GM23338 (cell line): Measurements from ENCODE around the gene SENP6. TPM values are rescaled to one million over a fixed set of nuclear protein-coding genes. Genes with fewer than 3 reads are reported as not detected.

Source experiments
- ATAC-seq: fragments of 200-7000 bp; cut with Tn5 transposase; 3 replicates; pipeline ENCODE4 v1.9.1; 2020
- DNase-seq: peaks from one replicate; pipeline ENCODE4 v3.0.0-alpha.2; 2015; ENCODE audit warnings: low spot score
- H2AFZ ChIP-seq: fragments of 200-600 bp; sonication (generic); 2 replicates; pipeline ENCODE4 v1.8.0; 2016; ENCODE audit warnings: antibody characterized with exemption, mild to moderate bottlenecking, moderate library complexity
- H3F3A ChIP-seq: fragments of 200-600 bp; sonication (generic); replicated peaks from 2 replicates; pipeline ENCODE4 v1.8.0; 2017; ENCODE audit warnings: antibody characterized with exemption, mixed run types, low read depth
- H3K27ac ChIP-seq: fragments of 200-600 bp; sonication (generic); 2 replicates; pipeline ENCODE4 v1.6.1; 2016; ENCODE audit warnings: low read depth
- H3K27me3 ChIP-seq: fragments of 200-600 bp; sonication (generic); 2 replicates; pipeline ENCODE4 v1.8.0; 2016; ENCODE audit warnings: mild to moderate bottlenecking, mixed run types, moderate library complexity; ENCODE audit not compliant: insufficient read depth
- H3K36me3 ChIP-seq: fragments of 200-600 bp; sonication (generic); 2 replicates; pipeline ENCODE4 v1.8.0; 2016; ENCODE audit warnings: mild to moderate bottlenecking; ENCODE audit not compliant: insufficient read depth
- H3K4me1 ChIP-seq: fragments of 200-600 bp; sonication (generic); 2 replicates; pipeline ENCODE4 v1.8.0; 2016; ENCODE audit warnings: mild to moderate bottlenecking, moderate library complexity; ENCODE audit not compliant: insufficient read depth
- H3K4me2 ChIP-seq: fragments of 200-600 bp; sonication (generic); 2 replicates; pipeline ENCODE4 v1.7.1; 2017; ENCODE audit warnings: mixed run types
- H3K4me3 ChIP-seq: fragments of 200-600 bp; sonication (generic); 2 replicates; pipeline ENCODE4 v1.6.1; 2016; ENCODE audit warnings: mixed run types
- H3K79me2 ChIP-seq: fragments of 200-600 bp; sonication (generic); replicated peaks from 2 replicates; pipeline ENCODE4 v1.8.0; 2017; ENCODE audit warnings: mild to moderate bottlenecking; ENCODE audit not compliant: insufficient read depth
- H3K9me2 ChIP-seq: fragments of 200-600 bp; sonication (generic); 2 replicates; pipeline ENCODE4 v1.8.0; 2017; ENCODE audit not compliant: insufficient read depth
- H4K20me1 ChIP-seq: fragments of 200-600 bp; sonication (generic); replicated peaks from 2 replicates; pipeline ENCODE4 v1.8.0; 2017; ENCODE audit warnings: mild to moderate bottlenecking; ENCODE audit not compliant: insufficient read depth
- H3K27ac Mint-ChIP-seq: 2 replicates; pipeline ENCODE4 v1.8.0; 2020; ENCODE audit warnings: inconsistent platforms, mild to moderate bottlenecking, moderate library complexity, mixed read lengths
- H3K27me3 Mint-ChIP-seq: 3 replicates; pipeline ENCODE4 v1.8.0; 2022; ENCODE audit warnings: low read depth, mild to moderate bottlenecking, moderate library complexity, mixed read lengths, inconsistent platforms; ENCODE audit not compliant: insufficient read depth, poor library complexity
- H3K36me3 Mint-ChIP-seq: 3 replicates; pipeline ENCODE4 v1.8.0; 2021; ENCODE audit warnings: low read depth, mild to moderate bottlenecking, inconsistent platforms, moderate library complexity, mixed read lengths
- H3K4me1 Mint-ChIP-seq: 3 replicates; pipeline ENCODE4 v1.8.0; 2020; ENCODE audit warnings: mild to moderate bottlenecking, inconsistent platforms, mixed read lengths
- H3K4me3 Mint-ChIP-seq: 3 replicates; pipeline ENCODE4 v1.8.0; 2021; ENCODE audit warnings: moderate library complexity, mild to moderate bottlenecking, inconsistent platforms, mixed read lengths
- H3K9me3 Mint-ChIP-seq: 3 replicates; pipeline ENCODE4 v1.8.0; 2020; ENCODE audit warnings: moderate library complexity, mild to moderate bottlenecking, inconsistent platforms, mixed read lengths
- CREB1 ChIP-seq: fragments of 250-450 bp; sonication (Bioruptor Pico); IDR thresholded peaks from 2 replicates; pipeline ENCODE4 v1.5.0; 2020; ENCODE audit warnings: low read depth, mild to moderate bottlenecking, moderate library complexity
- EZH2phosphoT487 ChIP-seq: fragments of 200-600 bp; sonication (generic); IDR thresholded peaks from one replicate; pipeline ENCODE4 v1.8.1; 2018; ENCODE audit warnings: antibody characterized with exemption; ENCODE audit not compliant: unreplicated experiment
- JUNB ChIP-seq: IDR thresholded peaks from one replicate; pipeline ENCODE4 v1.6.1; 2016; ENCODE audit warnings: antibody characterized with exemption; ENCODE audit not compliant: unreplicated experiment
- STAT1 ChIP-seq: IDR thresholded peaks from one replicate; pipeline ENCODE4 v1.6.1; 2016; ENCODE audit warnings: antibody characterized with exemption; ENCODE audit not compliant: unreplicated experiment
- ZNF331 ChIP-seq: fragments of 250-450 bp; sonication (Bioruptor Pico); IDR thresholded peaks from 2 replicates; pipeline ENCODE4 v1.5.0; 2020; ENCODE audit warnings: low read depth, mild to moderate bottlenecking, moderate library complexity
- polyA plus RNA-seq: library from polyadenylated mRNA; unstranded; fragments of >200 nt; fragmentation: Nextera tagmentation; extraction: Ambion mirVana; gene quantifications from 2 replicates; pipeline ENCODE4 v1.2.1, GENCODE V29; 2016
- total RNA-seq: library from RNA; depleted of rRNA; stranded (reverse); fragments of >200 nt; shearing (Covaris generic); gene quantifications from 2 replicates; pipeline ENCODE4 v1.2.3, GENCODE V29; 2014
- TF ChIP-seq, protein P1 (sequence below): IDR thresholded peaks from one replicate; pipeline ENCODE4 v1.6.1; 2018; ENCODE audit warnings: antibody characterized with exemption; ENCODE audit not compliant: unreplicated experiment
- TF ChIP-seq, protein P2 (sequence below), 2 experiments: fragments of 200-600 bp in 1 of 2; sonication (generic) in 1 of 2; conservative IDR thresholded peaks; 2 replicates each; pipeline versions ENCODE4 v1.5.1 to v1.6.1; 2016 to 2017; ENCODE audit warnings: antibody characterized with exemption in 2 of 2, low read depth in 2 of 2, mild to moderate bottlenecking in 2 of 2, moderate library complexity in 1 of 2
- TF ChIP-seq, protein P3 (sequence below): fragments of 250-450 bp; sonication (Bioruptor Pico); IDR thresholded peaks from 2 replicates; pipeline ENCODE4 v1.5.0; 2020; ENCODE audit warnings: mild to moderate bottlenecking, moderate library complexity

Gene SENP6
- total and polyA plus RNA-seq, 2 experiments from 2014 or later, result 66.6 to 114 TPM

DNA sequence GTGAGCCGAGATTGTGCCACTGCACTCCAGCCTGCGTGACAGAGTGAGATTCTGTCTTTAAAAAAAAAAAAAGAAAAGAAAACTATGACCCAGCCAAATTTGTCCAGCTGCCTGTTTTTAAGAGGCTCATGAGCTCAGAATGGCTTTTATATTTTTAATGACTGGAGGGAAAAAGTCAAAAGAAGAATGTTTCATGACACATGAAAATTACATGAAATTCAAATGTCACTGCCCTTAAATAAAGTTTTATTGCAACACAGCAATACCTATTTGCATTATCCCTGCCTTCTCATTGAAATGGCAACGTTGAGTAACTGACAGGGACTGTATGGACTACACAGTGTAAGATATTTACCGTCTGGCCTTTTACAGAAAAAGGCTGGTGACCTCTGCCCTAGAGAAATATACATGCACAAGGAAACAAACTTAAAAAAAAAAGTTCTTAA, 11.4 kb downstream of the SENP6 start:
- Mint-ChIP-seq H3K4me1 (peaks cover 34% of the 10 kb centered on the region), H3K36me3 (peaks cover 12% of the 10 kb centered on the region), H3K9me3 (peaks cover 10% of the 10 kb centered on the region; the same call in 2 of the 3 replicates)

More for the DNA sequence above, 11.4 kb downstream of the SENP6 start:
- no peaks in the 10 kb centered on the region for H3K36me3 ChIP-seq
- peaks cover 100% of the 10 kb centered on the region for H3K79me2 ChIP-seq
- H3F3A ChIP-seq, result no peaks in the 10 kb centered on the region
- peaks cover 39% of the 10 kb centered on the region for H3K4me1 ChIP-seq
- H3K27me3 ChIP-seq, result no peaks in the 10 kb centered on the region
- ATAC-seq (no peak), DNase-seq (no peak)
- Mint-ChIP-seq H3K27ac (no peak overlapping the region), H3K4me3 (no peak overlapping the region), H3K27me3 (peaks cover 6% of the 10 kb centered on the region)
- H4K20me1 ChIP-seq, result peaks cover 52% of the 10 kb centered on the region
- H3K27ac ChIP-seq, result no peak overlapping the region
- H3K4me2 ChIP-seq, result no peak overlapping the region
- TF ChIP-seq, protein P1, sequence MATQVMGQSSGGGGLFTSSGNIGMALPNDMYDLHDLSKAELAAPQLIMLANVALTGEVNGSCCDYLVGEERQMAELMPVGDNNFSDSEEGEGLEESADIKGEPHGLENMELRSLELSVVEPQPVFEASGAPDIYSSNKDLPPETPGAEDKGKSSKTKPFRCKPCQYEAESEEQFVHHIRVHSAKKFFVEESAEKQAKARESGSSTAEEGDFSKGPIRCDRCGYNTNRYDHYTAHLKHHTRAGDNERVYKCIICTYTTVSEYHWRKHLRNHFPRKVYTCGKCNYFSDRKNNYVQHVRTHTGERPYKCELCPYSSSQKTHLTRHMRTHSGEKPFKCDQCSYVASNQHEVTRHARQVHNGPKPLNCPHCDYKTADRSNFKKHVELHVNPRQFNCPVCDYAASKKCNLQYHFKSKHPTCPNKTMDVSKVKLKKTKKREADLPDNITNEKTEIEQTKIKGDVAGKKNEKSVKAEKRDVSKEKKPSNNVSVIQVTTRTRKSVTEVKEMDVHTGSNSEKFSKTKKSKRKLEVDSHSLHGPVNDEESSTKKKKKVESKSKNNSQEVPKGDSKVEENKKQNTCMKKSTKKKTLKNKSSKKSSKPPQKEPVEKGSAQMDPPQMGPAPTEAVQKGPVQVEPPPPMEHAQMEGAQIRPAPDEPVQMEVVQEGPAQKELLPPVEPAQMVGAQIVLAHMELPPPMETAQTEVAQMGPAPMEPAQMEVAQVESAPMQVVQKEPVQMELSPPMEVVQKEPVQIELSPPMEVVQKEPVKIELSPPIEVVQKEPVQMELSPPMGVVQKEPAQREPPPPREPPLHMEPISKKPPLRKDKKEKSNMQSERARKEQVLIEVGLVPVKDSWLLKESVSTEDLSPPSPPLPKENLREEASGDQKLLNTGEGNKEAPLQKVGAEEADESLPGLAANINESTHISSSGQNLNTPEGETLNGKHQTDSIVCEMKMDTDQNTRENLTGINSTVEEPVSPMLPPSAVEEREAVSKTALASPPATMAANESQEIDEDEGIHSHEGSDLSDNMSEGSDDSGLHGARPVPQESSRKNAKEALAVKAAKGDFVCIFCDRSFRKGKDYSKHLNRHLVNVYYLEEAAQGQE, result no peak
- TF ChIP-seq EZH2phosphoT487 (no peak), ZNF331 (CRISPR knock-in tag) (no peak), CREB1 (CRISPR knock-in tag) (no peak), STAT1 (no peak), JUNB (no peak)
- TF ChIP-seq, protein P2, sequence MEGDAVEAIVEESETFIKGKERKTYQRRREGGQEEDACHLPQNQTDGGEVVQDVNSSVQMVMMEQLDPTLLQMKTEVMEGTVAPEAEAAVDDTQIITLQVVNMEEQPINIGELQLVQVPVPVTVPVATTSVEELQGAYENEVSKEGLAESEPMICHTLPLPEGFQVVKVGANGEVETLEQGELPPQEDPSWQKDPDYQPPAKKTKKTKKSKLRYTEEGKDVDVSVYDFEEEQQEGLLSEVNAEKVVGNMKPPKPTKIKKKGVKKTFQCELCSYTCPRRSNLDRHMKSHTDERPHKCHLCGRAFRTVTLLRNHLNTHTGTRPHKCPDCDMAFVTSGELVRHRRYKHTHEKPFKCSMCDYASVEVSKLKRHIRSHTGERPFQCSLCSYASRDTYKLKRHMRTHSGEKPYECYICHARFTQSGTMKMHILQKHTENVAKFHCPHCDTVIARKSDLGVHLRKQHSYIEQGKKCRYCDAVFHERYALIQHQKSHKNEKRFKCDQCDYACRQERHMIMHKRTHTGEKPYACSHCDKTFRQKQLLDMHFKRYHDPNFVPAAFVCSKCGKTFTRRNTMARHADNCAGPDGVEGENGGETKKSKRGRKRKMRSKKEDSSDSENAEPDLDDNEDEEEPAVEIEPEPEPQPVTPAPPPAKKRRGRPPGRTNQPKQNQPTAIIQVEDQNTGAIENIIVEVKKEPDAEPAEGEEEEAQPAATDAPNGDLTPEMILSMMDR (conservative IDR thresholded peaks at IDR 0.05; ENCODE audit: low read depth in 2 of 2), result no peak
- TF ChIP-seq, protein P3, sequence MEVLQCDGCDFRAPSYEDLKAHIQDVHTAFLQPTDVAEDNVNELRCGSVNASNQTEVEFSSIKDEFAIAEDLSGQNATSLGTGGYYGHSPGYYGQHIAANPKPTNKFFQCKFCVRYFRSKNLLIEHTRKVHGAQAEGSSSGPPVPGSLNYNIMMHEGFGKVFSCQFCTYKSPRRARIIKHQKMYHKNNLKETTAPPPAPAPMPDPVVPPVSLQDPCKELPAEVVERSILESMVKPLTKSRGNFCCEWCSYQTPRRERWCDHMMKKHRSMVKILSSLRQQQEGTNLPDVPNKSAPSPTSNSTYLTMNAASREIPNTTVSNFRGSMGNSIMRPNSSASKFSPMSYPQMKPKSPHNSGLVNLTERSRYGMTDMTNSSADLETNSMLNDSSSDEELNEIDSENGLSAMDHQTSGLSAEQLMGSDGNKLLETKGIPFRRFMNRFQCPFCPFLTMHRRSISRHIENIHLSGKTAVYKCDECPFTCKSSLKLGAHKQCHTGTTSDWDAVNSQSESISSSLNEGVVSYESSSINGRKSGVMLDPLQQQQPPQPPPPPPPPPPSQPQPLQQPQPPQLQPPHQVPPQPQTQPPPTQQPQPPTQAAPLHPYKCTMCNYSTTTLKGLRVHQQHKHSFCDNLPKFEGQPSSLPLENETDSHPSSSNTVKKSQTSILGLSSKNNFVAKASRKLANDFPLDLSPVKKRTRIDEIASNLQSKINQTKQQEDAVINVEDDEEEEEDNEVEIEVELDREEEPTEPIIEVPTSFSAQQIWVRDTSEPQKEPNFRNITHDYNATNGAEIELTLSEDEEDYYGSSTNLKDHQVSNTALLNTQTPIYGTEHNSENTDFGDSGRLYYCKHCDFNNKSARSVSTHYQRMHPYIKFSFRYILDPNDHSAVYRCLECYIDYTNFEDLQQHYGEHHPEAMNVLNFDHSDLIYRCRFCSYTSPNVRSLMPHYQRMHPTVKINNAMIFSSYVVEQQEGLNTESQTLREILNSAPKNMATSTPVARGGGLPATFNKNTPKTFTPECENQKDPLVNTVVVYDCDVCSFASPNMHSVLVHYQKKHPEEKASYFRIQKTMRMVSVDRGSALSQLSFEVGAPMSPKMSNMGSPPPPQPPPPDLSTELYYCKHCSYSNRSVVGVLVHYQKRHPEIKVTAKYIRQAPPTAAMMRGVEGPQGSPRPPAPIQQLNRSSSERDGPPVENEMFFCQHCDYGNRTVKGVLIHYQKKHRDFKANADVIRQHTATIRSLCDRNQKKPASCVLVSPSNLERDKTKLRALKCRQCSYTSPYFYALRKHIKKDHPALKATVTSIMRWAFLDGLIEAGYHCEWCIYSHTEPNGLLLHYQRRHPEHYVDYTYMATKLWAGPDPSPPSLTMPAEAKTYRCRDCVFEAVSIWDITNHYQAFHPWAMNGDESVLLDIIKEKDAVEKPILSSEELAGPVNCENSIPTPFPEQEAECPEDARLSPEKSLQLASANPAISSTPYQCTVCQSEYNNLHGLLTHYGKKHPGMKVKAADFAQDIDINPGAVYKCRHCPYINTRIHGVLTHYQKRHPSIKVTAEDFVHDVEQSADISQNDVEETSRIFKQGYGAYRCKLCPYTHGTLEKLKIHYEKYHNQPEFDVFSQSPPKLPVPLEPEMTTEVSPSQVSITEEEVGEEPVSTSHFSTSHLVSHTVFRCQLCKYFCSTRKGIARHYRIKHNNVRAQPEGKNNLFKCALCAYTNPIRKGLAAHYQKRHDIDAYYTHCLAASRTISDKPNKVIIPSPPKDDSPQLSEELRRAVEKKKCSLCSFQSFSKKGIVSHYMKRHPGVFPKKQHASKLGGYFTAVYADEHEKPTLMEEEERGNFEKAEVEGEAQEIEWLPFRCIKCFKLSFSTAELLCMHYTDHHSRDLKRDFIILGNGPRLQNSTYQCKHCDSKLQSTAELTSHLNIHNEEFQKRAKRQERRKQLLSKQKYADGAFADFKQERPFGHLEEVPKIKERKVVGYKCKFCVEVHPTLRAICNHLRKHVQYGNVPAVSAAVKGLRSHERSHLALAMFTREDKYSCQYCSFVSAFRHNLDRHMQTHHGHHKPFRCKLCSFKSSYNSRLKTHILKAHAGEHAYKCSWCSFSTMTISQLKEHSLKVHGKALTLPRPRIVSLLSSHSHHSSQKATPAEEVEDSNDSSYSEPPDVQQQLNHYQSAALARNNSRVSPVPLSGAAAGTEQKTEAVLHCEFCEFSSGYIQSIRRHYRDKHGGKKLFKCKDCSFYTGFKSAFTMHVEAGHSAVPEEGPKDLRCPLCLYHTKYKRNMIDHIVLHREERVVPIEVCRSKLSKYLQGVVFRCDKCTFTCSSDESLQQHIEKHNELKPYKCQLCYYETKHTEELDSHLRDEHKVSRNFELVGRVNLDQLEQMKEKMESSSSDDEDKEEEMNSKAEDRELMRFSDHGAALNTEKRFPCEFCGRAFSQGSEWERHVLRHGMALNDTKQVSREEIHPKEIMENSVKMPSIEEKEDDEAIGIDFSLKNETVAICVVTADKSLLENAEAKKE, result no peak
- no peak overlapping the region for H2AFZ ChIP-seq
- no peaks in the 10 kb centered on the region for H3K9me2 ChIP-seq
- H3K4me3 ChIP-seq, result no peak overlapping the region
